SK-N-MC (cell line): ENCODE measurements around the gene GRB2.
A peak's percentile ranks its signal among the peaks of the same experiment; 100 is the strongest.
"Not testable (repeated sequence)": the region's sequence is repeated elsewhere in the genome, so short reads cannot be mapped to it uniquely, and the experiment has no call there.

Source experiments
- DNase-seq: peaks from one replicate; pipeline ENCODE4 v3.0.0-alpha.2; 2011; ENCODE audit warnings: low read depth, low spot score
- H3K27ac ChIP-seq: fragments of 200-600 bp; sonication (generic); 2 replicates; pipeline ENCODE4 v1.5.1; 2016; ENCODE audit warnings: mixed run types
- H3K36me3 ChIP-seq: fragments of 200-600 bp; sonication (generic); 2 replicates; pipeline ENCODE4 v1.6.1; 2017; ENCODE audit warnings: antibody characterized with exemption, low read length, mixed read lengths; ENCODE audit not compliant: insufficient read depth
- H3K4me3 ChIP-seq: fragments of 200-600 bp; sonication (generic); 2 replicates; pipeline ENCODE4 v1.5.1; 2016
- H3K9ac ChIP-seq: fragments of 200-600 bp; sonication (generic); 2 replicates; pipeline ENCODE4 v1.8.0; 2017; ENCODE audit warnings: mixed run types, mixed read lengths; ENCODE audit not compliant: insufficient read length
- H3K9me3 ChIP-seq: fragments of 200-600 bp; sonication (generic); 2 replicates; pipeline ENCODE4 v1.6.1; 2017; ENCODE audit warnings: low read depth, mild to moderate bottlenecking, antibody characterized with exemption, low read length, moderate library complexity, mixed read lengths
- EZH2 ChIP-seq: fragments of 200-600 bp; sonication (generic); IDR thresholded peaks from one replicate; pipeline ENCODE4 v1.6.1; 2017; ENCODE audit warnings: antibody characterized with exemption
- FOXP2 ChIP-seq: optimal IDR thresholded peaks from 2 replicates; pipeline ENCODE3; 2011; ENCODE audit warnings: mild to moderate bottlenecking, moderate library complexity; ENCODE audit not compliant: insufficient read depth; ENCODE audit errors: extremely low read length, control extremely low read depth
- POLR2AphosphoS5 ChIP-seq: IDR thresholded peaks from 2 replicates; pipeline ENCODE4 v1.6.1; 2012; ENCODE audit warnings: mild to moderate bottlenecking, low read depth, low read length, borderline replicate concordance

Gene GRB2

DNA sequence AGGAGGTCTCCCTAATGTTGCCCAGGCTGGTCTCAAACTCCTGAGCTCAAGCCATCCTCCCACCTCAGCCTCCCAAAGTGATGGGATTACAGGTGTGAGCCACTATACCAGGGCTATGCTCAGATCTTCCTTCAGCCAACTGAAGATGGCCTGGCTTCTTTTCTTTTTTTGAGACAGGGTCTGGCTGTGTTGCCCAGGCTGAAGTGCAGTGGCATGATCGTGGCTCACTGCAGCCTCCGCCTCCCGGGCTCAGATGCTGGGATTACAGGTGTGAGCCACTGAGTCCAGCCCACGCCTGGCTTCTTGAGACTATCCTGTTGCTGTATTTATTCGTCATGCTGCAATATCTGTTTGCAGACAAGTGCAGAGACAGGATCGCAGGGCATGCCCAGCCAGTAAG, 120.4 kb downstream of the GRB2 start:
- DNase-seq = no peak
- Histone ChIP-seq H3K36me3 (peaks cover 5% of the 10 kb centered on the region; the same call in 1 of the 2 replicates), H3K27ac (no peak overlapping the region), H3K9me3 (no peaks in the 10 kb centered on the region), H3K9ac (no peak overlapping the region), H3K4me3 (no peak overlapping the region)
- TF ChIP-seq POLR2AphosphoS5 (no peak), FOXP2 (no peak), EZH2 (no peak)

DNA sequence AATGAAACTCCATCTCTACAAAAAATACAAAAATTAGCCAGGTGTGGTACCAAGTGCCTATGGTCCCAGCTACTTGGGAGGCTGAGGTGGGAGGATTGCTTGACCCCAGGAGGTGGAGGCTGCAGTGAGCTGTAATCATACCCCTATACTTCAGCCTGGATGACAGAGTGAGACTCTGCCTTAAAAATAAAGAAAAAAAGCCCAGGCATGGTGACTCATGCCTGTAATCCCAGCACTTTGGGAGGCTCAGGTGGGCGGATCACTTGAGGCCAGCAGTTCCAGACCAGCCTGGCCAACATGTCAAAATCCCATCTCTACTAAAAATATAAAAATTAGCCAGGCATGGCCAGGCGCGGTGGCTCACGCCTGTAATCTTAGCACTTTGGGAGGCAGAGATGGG, 125.3 kb downstream of the GRB2 start:
- H3K4me3 ChIP-seq, DNase-seq, H3K36me3 ChIP-seq, H3K9me3 ChIP-seq, H3K27ac ChIP-seq, H3K9ac ChIP-seq: not testable (repeated sequence)

DNA sequence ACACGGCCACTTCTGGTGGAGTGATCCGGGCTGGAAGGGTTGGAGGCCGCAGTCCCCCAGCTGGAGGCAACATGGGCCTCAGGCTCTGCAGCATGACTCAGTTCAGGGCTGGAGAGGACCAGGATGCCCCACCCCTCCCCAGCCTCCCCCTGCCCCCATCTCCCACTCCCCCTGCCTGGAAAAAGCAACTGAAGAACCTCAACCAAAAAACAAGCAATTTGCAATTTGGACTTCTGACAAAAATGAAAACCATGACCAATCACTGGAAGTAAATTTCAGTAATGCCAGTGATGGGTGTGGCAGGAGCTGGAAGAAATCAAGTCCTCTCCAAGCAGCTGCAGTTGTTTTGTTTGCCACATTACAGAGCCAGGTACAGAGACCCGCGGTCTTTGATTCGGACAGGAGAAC, 127.8 kb downstream of the GRB2 start:
- no peak overlapping the region for H3K4me3 ChIP-seq
- H3K9ac ChIP-seq = no peak overlapping the region
- H3K27ac ChIP-seq = no peak overlapping the region
- no peak for DNase-seq
- peaks cover 5% of the 10 kb centered on the region; the same call in 1 of the 2 replicates for H3K36me3 ChIP-seq
- H3K9me3 ChIP-seq = no peaks in the 10 kb centered on the region
- TF ChIP-seq POLR2AphosphoS5 = no peak
- TF ChIP-seq FOXP2 = no peak
- TF ChIP-seq EZH2 = no peak

DNA sequence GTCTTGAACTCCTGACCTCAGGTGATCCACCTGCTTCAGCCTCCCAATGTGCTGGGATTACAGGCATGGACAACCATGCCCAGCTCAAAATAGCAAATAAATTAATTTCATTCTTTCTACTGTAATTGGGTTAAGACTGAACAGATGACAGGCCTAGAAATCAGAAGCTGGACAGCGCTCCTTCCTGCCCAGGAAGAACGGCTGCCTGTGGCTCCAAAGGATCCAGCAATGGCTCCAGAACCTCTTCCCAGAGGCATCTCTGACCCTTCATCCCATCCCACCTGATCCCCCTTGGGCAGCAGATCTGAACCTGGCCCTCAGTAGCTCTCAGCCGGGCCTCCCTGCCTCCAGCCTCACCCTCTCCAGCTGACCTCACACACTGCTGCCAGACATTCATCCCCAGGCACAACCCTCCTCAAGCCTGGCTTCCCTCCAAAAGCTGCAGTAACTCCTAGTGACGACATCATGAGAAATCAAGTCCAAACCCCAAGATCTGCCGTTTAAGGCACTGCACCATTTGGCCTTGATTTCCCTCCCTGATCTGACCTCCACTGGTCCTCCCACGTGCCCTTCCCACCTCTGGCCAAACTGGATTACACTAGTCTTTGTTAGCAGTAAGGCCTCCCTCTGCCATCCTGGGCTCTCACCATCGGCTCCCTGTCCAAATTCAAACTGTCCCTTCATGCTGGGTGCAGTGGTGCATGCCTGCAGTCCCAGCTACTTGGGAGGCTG, 131.3 kb downstream of the GRB2 start:
- Histone ChIP-seq H3K27ac (peak overlapping the region; percentile 19; the same call in 1 of the 2 replicates), H3K36me3 (no peaks in the 10 kb centered on the region; the same call in 1 of the 2 replicates), H3K9ac (no peak overlapping the region), H3K9me3 (no peaks in the 10 kb centered on the region), H3K4me3 (no peak overlapping the region)
- DNase-seq = no peak
- TF ChIP-seq EZH2 (no peak), FOXP2 (no peak), POLR2AphosphoS5 (no peak)

DNA sequence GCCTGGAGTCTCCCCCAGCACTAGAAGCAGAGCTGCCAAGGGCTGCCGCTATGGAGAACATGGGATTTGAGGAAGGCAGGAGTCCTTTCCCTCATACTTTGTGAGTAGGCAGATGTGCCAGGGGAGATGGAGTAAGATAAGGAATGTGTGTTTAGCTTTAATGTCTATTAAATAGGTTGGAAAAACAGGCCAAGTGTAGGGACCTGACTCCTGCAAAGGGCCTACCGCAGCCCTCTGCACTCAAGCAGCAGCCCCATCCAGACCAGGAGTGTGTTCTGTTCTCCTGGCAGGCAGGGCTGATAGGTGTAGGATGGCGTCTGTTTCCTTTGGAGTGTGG, 132.7 kb downstream of the GRB2 start:
- Histone ChIP-seq H3K27ac (no peak overlapping the region), H3K4me3 (no peak overlapping the region), H3K9ac (no peak overlapping the region), H3K36me3 (no peaks in the 10 kb centered on the region; the same call in 1 of the 2 replicates), H3K9me3 (no peaks in the 10 kb centered on the region)
- no peak for DNase-seq
- TF ChIP-seq FOXP2 = no peak
- no peak for TF ChIP-seq POLR2AphosphoS5
- no peak for TF ChIP-seq EZH2

DNA sequence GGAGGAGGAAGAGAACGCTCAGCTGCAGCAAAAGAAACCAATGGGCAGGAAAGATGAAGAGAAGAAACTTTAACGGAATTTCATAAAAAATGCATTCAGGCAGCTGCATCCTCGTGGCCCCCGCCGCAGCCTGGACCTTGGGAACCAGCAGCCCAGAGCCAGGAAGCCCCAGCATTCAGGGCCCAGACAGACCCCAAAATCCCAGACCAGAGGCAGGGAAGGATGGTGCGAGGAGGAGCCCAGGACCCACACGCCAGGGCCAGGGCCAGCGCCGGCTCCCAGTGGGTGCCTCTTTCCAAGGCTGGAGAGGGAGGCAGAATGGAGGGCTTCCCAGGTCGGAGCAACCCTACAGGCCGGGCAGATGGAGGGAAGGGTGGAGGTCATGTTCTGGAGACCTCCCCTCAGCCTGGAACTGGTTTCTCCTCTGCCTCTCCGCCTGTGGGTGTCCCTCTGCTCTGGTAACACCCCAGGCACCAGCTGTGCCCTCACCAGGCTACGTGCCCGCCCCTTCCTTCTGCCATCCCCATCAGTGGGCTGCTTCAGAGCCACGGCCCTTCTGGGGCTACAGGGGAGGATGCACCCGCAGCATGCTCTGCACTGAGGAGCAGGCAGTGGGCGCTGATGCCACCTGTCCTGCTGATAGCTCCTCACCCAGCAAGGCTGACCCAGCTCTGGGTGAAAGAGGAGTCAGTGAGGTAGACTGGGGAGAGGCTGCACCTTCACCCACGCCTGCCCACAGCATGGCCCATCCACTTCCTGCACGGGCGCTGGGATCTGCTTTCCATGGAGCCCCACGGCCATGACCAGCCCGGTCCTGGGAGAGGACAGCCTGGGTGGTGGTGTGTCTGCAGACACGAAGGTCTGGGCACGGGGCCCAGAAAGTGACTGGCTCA, 133.3 kb downstream of the GRB2 start:
- DNase-seq = no peak
- no peaks in the 10 kb centered on the region; the same call in 1 of the 2 replicates for H3K36me3 ChIP-seq
- no peak overlapping the region; the same call in 1 of the 2 replicates for H3K4me3 ChIP-seq
- H3K9me3 ChIP-seq = no peaks in the 10 kb centered on the region
- TF ChIP-seq EZH2 (no peak), FOXP2 (no peak), POLR2AphosphoS5 (peak; percentile 21; the same call in 1 of the 2 replicates)
- H3K9ac ChIP-seq = no peak overlapping the region
- H3K27ac ChIP-seq = no peak overlapping the region

DNA sequence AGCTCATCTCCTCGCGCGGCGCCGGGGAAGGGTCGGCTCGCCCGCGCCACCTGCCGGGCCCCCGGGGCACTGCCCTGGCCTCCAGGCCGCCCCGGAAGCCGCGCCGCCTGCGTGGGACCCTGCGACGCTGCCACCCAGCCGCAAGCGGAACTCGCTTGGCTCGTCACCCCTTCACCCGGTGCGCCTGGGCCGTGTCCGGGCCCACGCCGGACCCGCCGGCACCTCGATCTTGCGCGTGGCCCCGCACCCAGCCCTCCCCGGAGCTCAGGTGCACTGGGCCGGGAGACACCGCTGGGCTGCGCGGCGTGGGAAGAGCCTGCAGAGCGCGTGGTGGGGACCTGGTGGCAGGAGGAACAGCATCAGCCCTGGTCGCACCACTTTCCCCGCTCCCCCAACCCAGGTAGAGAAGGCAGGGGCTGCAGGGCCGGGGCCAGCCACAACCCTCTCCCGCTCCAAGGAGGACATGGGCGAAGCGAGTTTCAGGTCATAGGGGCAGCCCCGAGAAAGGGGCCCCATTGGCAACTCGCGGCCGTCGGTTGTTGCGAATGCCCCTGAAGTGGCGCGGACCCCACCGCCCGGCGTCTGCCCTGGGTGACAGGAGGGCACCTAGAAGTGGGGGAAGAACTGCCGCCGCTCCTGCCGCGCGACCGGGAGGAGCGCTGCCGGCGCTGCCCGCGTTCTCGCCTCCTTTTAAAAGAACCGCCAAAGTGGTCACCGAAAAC, 134.1 kb downstream of the GRB2 start:
- H3K9ac ChIP-seq = peak overlapping the region; percentile 82
- TF ChIP-seq POLR2AphosphoS5 (peak; percentile 53; the same call in 1 of the 2 replicates), FOXP2 (no peak), EZH2 (no peak)
- peak overlapping the region; percentile 80 for H3K4me3 ChIP-seq
- peak overlapping the region; percentile 13; the same call in 1 of the 2 replicates for H3K27ac ChIP-seq
- no peak for DNase-seq
- no peaks in the 10 kb centered on the region for H3K9me3 ChIP-seq
- H3K36me3 ChIP-seq = peaks cover 1% of the 10 kb centered on the region; the same call in 1 of the 2 replicates

DNA sequence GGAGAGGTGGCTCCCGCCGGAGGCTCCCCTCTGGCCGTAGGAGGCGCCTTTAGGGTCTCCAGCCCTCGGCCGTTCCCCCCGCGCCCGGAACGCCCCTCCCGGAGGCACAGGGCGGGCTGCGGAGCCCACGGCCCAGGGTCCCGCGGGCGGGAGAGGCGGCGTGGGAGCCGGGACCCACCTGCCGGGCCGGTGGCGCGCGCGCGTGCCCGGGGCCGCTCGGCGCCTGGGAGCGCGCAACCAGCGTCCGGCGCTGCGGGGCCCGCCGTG, 134.6 kb downstream of the GRB2 start, which contains the start of gene MIF4GD:
Gene MIF4GD (minus strand): TSS at position 266 of the 267 bp plus-strand sequence. CDS start 1,036 bp downstream, outside the sequence.
- TF ChIP-seq EZH2 = no peak
- Histone ChIP-seq H3K9me3 (no peaks in the 10 kb centered on the region), H3K9ac (peak within 1 kb of the TSS; percentile 94), H3K27ac (peak within 1 kb of the TSS; percentile 13; the same call in 1 of the 2 replicates), H3K4me3 (peak within 1 kb of the TSS; percentile 95), H3K36me3 (peaks cover 6% of the 10 kb centered on the region; the same call in 1 of the 2 replicates)
- no peak for DNase-seq
